ENCODE results near the gene ARIH2.

Gene ARIH2

GRCh38 chr3:48962939-48963338 is 44.3 kb downstream of the ARIH2 start:
- TF ChIP-seq, protein P1, sequence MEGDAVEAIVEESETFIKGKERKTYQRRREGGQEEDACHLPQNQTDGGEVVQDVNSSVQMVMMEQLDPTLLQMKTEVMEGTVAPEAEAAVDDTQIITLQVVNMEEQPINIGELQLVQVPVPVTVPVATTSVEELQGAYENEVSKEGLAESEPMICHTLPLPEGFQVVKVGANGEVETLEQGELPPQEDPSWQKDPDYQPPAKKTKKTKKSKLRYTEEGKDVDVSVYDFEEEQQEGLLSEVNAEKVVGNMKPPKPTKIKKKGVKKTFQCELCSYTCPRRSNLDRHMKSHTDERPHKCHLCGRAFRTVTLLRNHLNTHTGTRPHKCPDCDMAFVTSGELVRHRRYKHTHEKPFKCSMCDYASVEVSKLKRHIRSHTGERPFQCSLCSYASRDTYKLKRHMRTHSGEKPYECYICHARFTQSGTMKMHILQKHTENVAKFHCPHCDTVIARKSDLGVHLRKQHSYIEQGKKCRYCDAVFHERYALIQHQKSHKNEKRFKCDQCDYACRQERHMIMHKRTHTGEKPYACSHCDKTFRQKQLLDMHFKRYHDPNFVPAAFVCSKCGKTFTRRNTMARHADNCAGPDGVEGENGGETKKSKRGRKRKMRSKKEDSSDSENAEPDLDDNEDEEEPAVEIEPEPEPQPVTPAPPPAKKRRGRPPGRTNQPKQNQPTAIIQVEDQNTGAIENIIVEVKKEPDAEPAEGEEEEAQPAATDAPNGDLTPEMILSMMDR (IDR thresholded peaks at IDR 0.05): no peak

DNA sequence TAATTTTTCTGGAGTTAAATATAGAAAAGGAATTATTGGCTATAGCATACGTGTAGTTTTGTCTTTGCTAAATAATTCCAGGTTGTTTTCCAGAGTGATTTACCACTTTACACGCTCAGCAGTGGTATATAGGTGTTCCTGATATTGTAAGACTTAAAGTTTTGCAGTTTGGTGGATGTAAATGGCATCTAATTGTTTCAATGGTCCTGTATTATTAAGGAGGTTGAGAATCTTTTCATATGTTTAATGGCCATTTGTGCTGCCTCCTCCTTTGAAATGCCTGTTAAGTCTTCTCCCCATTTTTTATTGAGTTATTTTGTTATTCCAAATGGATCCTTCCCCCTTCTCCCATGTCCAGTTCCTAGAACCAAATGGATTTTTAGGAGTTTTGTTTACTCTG is 44.9 kb downstream of the ARIH2 start:
- TF ChIP-seq, protein P1 (IDR thresholded peaks at IDR 0.05): no peak

GRCh38 chr3:48966367-48966766 is 47.7 kb downstream of the ARIH2 start:
- TF ChIP-seq, protein P1 (IDR thresholded peaks at IDR 0.05): no peak

DNA sequence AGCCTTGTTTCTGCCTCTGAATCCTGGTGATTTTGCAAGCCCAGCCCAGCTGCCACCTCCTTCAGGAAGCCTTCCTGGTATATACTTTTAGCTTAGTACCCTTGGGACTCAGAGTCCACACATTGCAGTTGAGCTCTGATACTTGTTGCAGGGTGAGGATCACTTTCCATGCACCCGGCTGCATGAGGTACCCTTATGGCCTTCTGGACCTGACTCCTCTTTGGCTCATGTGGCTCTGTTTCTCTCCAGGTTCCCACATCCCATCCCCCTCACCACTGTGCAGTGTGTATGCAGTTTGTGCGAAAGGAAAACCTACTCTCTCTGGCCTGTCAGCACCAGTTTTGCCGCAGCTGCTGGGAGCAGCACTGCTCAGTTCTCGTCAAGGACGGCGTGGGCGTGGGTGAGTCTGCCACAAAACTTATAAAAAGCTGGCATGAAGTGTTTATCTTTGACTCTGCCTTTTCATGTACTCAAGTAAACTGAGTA is 48.3 kb downstream of the ARIH2 start:
- TF ChIP-seq, protein P1 (IDR thresholded peaks at IDR 0.05): no peak

GRCh38 chr3:48970586-48970985 is 51.9 kb downstream of the ARIH2 start:
- TF ChIP-seq, protein P1 (IDR thresholded peaks at IDR 0.05): no peak

GRCh38 chr3:48974076-48974864 is 55.6 kb downstream of the ARIH2 start:
- TF ChIP-seq, protein P1 (IDR thresholded peaks at IDR 0.05): no peak

GRCh38 chr3:48979451-48979850 is 60.8 kb downstream of the ARIH2 start:
- TF ChIP-seq, protein P1 (IDR thresholded peaks at IDR 0.05): no peak

All from LNCAP (cell line).